ENCODE results near the gene DNASE1L3. TPM values are rescaled to one million over a fixed set of nuclear protein-coding genes. Genes with fewer than 3 reads are reported as not detected.
A peak's percentile ranks its signal among the peaks of the same experiment; 100 is the strongest.

DNASE1L3 gene
- total and polyA plus RNA-seq, 5 donors: 4.0 to 15.6 (median 7.2) TPM

DNA sequence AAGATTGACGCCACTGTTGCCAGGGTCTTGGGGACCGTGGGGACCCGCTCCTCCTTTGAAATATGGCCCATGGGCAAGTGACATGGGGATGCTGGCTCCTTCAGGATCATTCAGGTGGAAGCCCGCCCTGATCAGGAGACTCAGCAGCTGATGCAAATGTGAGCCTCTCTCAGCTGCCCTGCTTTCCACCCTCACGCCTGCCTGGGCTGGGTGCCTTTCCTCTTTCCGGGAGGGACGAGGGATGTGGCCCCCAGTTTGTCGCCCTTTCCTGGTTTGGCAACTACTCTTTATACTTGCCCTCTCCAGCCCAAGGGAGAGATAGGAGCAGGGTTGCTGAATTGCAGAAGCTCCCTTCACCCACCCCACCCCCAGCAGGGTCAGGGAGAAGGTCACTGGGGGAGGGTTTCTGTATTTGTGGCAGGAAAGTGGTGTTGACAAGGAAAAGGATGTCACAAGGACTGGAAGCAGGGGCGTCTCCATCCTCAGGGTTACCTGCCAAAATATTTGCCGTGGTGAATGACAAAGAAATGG is 21.8 kb downstream of the DNASE1L3 start:
- no peaks in the 10 kb centered on the region for H3K27me3 ChIP-seq (ENCODE audit: control insufficient read depth, insufficient read depth)
- 44% methylated on average over 10 of the region's 10 CpGs for WGBS
- H3K27ac ChIP-seq (ENCODE audit: low read length): no peak overlapping the region
- H3K9me3 ChIP-seq (ENCODE audit: control insufficient read depth, low read length): no peaks in the 10 kb centered on the region
- H3K4me3 ChIP-seq (ENCODE audit: low read length): no peak overlapping the region
- intact Hi-C loops (cut with DNase I): loop anchor here in 2 of 4 donors (5.0 kb wide), 2 partner anchors 108 to 113 kb away; no protein-coding TSS in a partner anchor
- ATAC-seq (peak; percentile 72 to 78), DNase-seq (peak in 2 of 3 donors; percentile 68 to 76)
- H3K4me1 ChIP-seq (ENCODE audit: control insufficient read depth, insufficient read depth, low read length): peaks cover 8% of the 10 kb centered on the region

DNA sequence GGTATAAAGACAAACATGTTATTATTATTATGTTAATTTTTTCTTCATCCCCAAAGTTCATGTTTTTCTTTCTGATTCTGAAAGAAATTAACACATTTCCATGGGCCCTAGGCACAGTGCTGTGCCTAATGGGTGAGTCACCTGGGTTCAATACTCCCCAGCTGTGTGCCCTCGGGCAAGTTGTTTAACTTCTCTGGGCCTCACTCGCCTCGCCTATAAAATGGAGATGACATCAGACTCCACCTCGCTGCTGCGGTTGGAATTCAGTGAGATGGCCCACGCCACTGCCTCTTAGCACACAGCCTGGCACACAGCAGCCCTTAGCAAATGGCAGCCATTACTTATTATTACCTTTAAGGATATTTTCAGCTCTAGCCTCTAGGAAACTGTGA is 22.6 kb downstream of the DNASE1L3 start:
- H3K4me3 ChIP-seq (ENCODE audit: low read length): no peak overlapping the region
- H3K9me3 ChIP-seq (ENCODE audit: control insufficient read depth, low read length): no peaks in the 10 kb centered on the region
- intact Hi-C loops (cut with DNase I): loop anchor here in 2 of 4 donors (5.0 kb wide), 2 partner anchors 109 to 114 kb away; no protein-coding TSS in a partner anchor
- H3K27ac ChIP-seq (ENCODE audit: low read length): no peak overlapping the region
- no peaks in the 10 kb centered on the region for H3K27me3 ChIP-seq (ENCODE audit: control insufficient read depth, insufficient read depth)
- H3K4me1 ChIP-seq (ENCODE audit: control insufficient read depth, insufficient read depth, low read length): peaks cover 8% of the 10 kb centered on the region
- DNase-seq (no peak), ATAC-seq (peak in 1 of 2 donors; percentile 9)
- 80% methylated on average over 6 of the region's 6 CpGs for WGBS

DNA sequence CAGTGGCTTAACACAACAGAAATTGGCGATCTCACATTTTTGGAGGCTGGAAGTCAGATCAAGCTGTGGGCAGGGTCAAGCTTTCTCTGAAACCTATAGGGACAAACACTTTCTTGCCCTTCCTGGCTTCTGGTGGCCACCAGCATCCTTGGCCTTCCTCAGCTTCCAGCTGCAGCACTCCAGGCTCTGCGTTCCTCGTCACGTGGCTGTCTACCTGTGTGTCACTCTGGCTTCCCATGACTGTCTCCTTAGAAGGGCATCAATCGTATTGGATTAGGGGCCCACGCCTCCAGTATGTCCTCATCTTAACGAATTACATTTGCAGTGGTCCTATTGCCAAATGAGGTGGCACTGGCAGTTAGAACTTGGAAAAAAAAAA is 25.8 kb downstream of the DNASE1L3 start:
- no peak for DNase-seq
- intact Hi-C loops (cut with DNase I): loop anchor here in 2 of 4 donors (5.0 kb wide), 2 partner anchors 112 to 117 kb away; no protein-coding TSS in a partner anchor

DNA sequence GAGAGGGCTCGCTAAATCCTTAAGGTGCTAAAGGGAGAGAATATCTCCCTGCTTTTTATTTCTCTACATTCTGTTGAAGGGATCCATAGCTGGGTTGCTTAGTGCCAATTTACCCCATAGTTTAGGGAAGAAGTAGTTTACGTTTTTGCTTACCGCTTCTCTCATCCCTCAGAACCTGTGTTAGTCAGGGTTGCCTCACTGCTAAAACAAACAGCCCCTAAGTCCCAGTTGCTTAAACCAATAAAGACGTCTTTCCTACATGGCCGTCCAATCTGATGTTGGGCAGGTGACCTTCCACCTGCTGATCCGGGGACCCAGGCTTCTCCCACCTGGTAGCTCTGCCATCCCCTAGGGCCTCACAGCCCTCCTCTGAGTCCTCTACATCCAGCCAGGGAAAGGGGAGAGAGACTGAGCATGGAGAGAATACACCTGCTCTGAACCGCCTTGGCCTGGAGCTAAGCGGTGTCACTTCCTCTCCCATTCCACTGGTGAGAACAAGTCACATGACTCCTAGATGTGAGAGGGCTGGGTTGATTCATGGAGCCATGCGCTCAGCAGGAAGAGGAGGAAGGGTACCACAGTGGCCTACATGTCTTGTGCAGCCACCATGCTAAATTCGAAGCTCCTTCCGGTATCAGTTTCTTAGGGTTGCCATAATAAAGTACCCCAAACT is 26.3 kb downstream of the DNASE1L3 start:
- Histone ChIP-seq H3K4me1 (ENCODE audit: control insufficient read depth, insufficient read depth, low read length) (peaks cover 4% of the 10 kb centered on the region), H3K27me3 (ENCODE audit: control insufficient read depth, insufficient read depth) (no peaks in the 10 kb centered on the region), H3K4me3 (ENCODE audit: low read length) (no peak overlapping the region), H3K27ac (ENCODE audit: low read length) (no peak overlapping the region), H3K9me3 (ENCODE audit: control insufficient read depth, low read length) (no peaks in the 10 kb centered on the region)
- intact Hi-C loops (cut with DNase I): no loop called here
- 94% methylated on average over 11 of the region's 11 CpGs for WGBS
- DNase-seq (no peak), ATAC-seq (no peak)

More for the DNA sequence above, 25.8 kb downstream of the DNASE1L3 start:
- Histone ChIP-seq H3K9me3 (ENCODE audit: control insufficient read depth, low read length) (no peaks in the 10 kb centered on the region), H3K4me3 (ENCODE audit: low read length) (no peak overlapping the region), H3K27me3 (ENCODE audit: control insufficient read depth, insufficient read depth) (no peaks in the 10 kb centered on the region), H3K27ac (ENCODE audit: low read length) (no peak overlapping the region), H3K4me1 (ENCODE audit: control insufficient read depth, insufficient read depth, low read length) (peaks cover 5% of the 10 kb centered on the region)
- no peak for ATAC-seq
- 91% methylated on average over 7 of the region's 7 CpGs for WGBS

DNA sequence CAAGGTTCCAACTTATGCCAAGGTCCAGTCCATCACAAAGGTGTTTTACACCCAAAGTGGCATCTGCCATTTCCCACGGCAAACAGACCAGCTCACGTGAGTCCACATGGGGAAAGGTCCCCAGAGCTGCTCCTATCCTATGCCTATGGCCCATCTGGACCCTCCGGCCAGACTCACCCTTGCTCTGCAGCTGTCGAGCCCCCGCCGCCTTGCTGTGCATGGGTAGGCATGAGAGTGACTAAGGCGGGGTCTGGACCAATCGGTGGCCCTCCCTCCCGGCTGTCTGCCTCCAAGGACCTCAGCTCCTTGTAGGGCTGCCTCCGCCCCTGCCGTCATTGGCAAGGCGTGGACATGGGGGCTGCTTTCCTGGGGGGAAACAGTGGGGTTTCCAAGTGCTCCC is 26.9 kb downstream of the DNASE1L3 start:
- H3K4me1 ChIP-seq (ENCODE audit: control insufficient read depth, insufficient read depth, low read length): peaks cover 2% of the 10 kb centered on the region
- WGBS: 83% methylated on average over 12 of the region's 12 CpGs
- DNase-seq (no peak), ATAC-seq (no peak)
- no peak overlapping the region for H3K27ac ChIP-seq (ENCODE audit: low read length)
- H3K9me3 ChIP-seq (ENCODE audit: control insufficient read depth, low read length): no peaks in the 10 kb centered on the region
- H3K27me3 ChIP-seq (ENCODE audit: control insufficient read depth, insufficient read depth): no peaks in the 10 kb centered on the region
- H3K4me3 ChIP-seq (ENCODE audit: low read length): no peak overlapping the region
- intact Hi-C loops (cut with DNase I): no loop called here

DNA sequence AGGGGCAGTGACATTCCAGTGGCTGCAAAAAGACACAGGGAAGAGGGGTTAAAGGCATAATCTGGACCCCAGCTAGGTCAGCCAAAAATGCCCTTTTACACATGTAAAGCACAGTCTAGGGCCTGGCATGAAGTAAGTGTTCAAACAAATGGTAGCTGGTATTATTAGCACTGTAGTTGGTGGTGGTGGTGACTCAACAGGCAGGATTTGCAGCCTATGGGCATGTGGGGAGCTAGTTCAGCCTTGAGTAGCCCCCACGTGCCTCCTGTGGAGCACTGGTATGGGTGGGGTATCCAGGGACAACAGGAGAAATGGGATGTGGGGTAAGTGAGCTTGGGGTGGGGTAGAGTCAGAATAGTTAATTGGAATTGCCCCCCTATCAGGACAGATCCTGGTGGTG is 27.6 kb downstream of the DNASE1L3 start:
- no peak overlapping the region for H3K4me3 ChIP-seq (ENCODE audit: low read length)
- no peak overlapping the region for H3K27ac ChIP-seq (ENCODE audit: low read length)
- H3K9me3 ChIP-seq (ENCODE audit: control insufficient read depth, low read length): no peaks in the 10 kb centered on the region
- intact Hi-C loops (cut with DNase I): no loop called here
- no peak for ATAC-seq
- no peaks in the 10 kb centered on the region for H3K27me3 ChIP-seq (ENCODE audit: control insufficient read depth, insufficient read depth)
- H3K4me1 ChIP-seq (ENCODE audit: control insufficient read depth, insufficient read depth, low read length): no peaks in the 10 kb centered on the region
- 87% methylated on average over 1 of the region's 1 CpG for WGBS
- no peak for DNase-seq

DNA sequence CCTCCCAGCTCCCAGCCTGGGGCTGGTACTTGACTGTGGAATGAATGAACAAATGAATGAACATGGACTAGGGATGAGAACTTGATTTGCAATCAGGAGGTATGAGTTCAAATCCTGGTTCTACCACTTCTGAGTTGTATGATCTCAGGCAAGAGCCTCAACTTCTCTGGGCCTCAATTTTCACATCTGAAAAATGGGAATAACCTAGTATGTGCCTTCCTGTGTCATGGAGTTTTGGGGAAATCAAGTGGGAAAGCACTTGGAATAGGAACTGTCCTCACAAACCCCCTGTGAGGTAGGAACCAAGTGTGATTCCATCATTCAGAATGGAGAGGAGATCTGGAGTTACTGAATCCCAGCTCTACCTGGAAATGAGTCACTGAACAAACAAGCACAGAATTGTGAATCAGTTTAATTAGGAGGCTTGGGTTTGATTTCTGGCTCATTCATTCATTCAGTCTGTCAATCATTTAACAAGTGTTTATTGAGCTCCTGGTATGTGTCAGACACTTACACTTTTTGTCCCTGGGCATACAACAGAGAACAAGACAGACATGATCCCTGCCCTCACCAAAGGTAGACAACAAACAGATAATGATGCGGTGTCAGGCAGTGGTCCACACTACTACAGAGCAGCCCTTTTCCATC is 29.7 kb downstream of the DNASE1L3 start:
- ATAC-seq: no peak
- H3K4me3 ChIP-seq (ENCODE audit: low read length): no peak overlapping the region
- no peak for DNase-seq
- WGBS: 90% methylated on average over 1 of the region's 1 CpG
- intact Hi-C loops (cut with DNase I): no loop called here
- H3K9me3 ChIP-seq (ENCODE audit: control insufficient read depth, low read length): no peaks in the 10 kb centered on the region
- no peaks in the 10 kb centered on the region for H3K27me3 ChIP-seq (ENCODE audit: control insufficient read depth, insufficient read depth)
- H3K27ac ChIP-seq (ENCODE audit: low read length): no peak overlapping the region
- no peaks in the 10 kb centered on the region for H3K4me1 ChIP-seq (ENCODE audit: control insufficient read depth, insufficient read depth, low read length)

DNA sequence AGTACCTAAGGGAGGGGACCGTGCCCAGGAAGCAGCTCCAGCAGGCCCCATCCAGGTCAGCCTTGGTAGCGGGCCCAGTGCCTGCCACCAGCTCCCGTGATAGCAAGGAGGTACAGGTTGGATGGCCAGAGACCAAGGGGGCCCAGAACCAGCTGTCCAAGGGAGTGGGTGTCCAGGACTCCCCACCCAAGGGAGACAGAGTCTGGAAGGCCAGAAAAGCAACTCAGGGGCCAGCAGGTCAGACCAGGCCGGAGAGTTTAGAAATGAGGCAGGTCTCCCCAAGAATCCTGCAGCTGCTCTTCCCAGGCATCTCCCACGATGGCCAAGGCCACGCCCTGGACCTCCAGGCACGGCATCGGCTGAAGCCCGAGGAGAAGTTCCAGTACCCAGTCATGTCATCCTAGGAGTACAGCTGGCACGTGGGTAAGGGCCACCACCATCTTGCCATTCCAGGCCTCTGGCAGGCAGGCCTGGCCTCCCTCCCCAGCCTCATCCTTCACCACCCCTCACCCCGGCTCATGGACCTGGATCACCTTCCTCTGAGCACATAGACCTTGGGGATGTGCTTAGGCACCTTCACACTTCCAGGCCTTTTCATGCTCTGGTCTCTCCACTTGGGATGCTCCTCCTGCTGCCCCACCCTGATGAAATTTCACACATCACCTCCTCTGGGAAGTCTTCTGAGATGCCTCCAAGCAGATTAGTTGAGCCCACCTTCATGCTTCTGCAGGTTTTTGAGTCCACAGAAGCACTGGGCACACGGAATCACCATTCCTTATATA is 30.5 kb downstream of the DNASE1L3 start:
- intact Hi-C loops (cut with DNase I): no loop called here
- Histone ChIP-seq H3K27ac (ENCODE audit: low read length) (no peak overlapping the region), H3K27me3 (ENCODE audit: control insufficient read depth, insufficient read depth) (no peaks in the 10 kb centered on the region), H3K4me3 (ENCODE audit: low read length) (no peak overlapping the region), H3K4me1 (ENCODE audit: control insufficient read depth, insufficient read depth, low read length) (peaks cover 3% of the 10 kb centered on the region), H3K9me3 (ENCODE audit: control insufficient read depth, low read length) (no peaks in the 10 kb centered on the region)
- DNase-seq (no peak), ATAC-seq (no peak)
- WGBS: 87% methylated on average over 12 of the region's 12 CpGs

DNA sequence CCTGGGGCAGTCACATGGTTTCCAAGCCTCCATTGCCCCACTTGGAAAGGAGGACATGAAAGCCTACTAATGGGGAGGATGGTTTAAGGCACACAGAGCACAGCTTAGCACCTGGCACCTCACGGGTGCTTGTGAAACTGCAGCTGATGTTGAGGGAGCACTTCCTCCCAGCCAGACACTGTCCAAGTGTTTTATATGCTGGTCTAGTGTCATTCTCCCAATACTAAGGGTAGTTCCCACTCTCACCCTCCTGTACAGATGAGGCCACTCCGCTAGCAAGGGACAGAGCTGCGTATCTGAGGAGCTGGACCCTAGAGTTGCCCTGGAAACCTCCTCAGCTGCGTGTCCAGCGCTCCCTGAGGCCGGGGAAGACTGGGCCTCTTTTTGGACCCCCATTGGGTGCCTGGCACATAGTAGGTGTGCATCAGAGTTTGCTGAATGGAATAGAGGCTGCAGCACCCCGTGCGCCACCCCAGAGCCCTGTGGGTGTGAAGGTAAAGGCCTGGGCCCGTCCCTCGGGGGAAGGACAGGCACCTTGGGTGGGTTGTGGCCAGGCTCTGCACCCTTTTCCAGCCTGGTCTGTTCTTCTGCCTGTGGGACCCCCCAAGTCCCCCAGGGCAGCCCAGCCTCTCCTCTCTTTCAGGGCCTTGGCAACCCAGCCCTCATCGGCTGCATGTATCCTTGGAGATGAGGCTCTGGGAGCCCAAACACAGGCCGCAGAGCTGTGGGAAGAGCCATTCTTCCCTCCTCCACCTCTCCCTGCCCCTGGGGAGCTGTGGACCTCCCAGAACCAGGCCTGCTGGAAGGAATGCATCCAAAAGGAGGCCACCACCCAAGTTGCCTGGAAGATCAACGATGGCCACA is 31.3 kb downstream of the DNASE1L3 start:
- no peak for ATAC-seq
- Histone ChIP-seq H3K4me3 (ENCODE audit: low read length) (no peak overlapping the region), H3K27ac (ENCODE audit: low read length) (no peak overlapping the region), H3K27me3 (ENCODE audit: control insufficient read depth, insufficient read depth) (no peaks in the 10 kb centered on the region), H3K4me1 (ENCODE audit: control insufficient read depth, insufficient read depth, low read length) (peaks cover 3% of the 10 kb centered on the region), H3K9me3 (ENCODE audit: control insufficient read depth, low read length) (no peaks in the 10 kb centered on the region)
- DNase-seq: no peak
- intact Hi-C loops (cut with DNase I): loop anchor here in 2 of 4 donors (10.0 kb wide), 1 partner anchor 175 kb away; the partner anchor contains the start of gene FLNB (in 2 of the 2)
- 90% methylated on average over 13 of the region's 13 CpGs for WGBS

DNA sequence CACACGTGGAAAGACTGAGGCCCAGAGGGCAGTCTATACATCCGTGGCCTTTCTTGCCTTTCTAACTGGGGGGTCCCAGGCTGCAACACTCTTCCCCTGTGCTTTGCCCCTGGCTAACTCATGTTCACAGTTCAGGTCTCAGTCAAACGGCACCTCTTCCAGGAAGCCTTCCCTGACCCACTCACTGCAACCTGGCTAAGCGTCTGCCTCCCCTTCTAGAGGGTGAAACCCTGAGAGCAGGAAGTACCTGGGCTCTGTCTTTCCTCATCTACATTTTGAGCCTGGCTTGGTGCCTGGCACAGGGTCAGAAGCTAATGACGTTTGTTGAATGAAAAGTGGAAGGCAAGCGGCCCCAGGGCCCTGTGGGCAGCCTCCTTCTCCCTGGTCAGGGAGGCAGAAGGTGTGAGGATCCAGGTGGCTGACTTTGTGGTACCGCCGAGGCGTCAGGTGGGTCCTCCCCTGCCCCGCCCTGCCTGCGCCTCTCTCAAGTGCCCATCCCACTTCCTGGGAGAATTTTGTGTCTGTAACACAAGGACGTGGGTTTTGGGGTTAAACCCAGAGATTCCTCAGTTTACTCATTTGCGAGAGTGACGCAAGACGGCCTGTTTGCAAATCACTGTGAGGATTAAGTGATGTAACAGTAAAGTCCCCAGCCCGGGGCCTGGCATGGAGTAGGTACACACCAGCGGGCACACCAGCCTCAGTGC is 32.1 kb downstream of the DNASE1L3 start:
- WGBS: 79% methylated on average over 17 of the region's 17 CpGs
- H3K4me3 ChIP-seq (ENCODE audit: low read length): no peak overlapping the region

More for the DNA sequence above, 32.1 kb downstream of the DNASE1L3 start:
- Histone ChIP-seq H3K27ac (ENCODE audit: low read length) (no peak overlapping the region), H3K9me3 (ENCODE audit: control insufficient read depth, low read length) (no peaks in the 10 kb centered on the region), H3K4me1 (ENCODE audit: control insufficient read depth, insufficient read depth, low read length) (peaks cover 3% of the 10 kb centered on the region), H3K27me3 (ENCODE audit: control insufficient read depth, insufficient read depth) (no peaks in the 10 kb centered on the region)
- DNase-seq (no peak), ATAC-seq (no peak)
- intact Hi-C loops (cut with DNase I): loop anchor here in 2 of 4 donors (10.0 kb wide), 1 partner anchor 174 kb away; the partner anchor contains the start of gene FLNB (in 2 of the 2)
